Stimulated activated CD8-positive, alpha-beta memory T cell treated with anti-CD3 and anti-CD28 coated beads, Interleukin-4, amount 100 ng/mL, for 24 hours (primary cell): Measurements from ENCODE around the gene TRNP1.
A peak's percentile ranks its signal among the peaks of the same experiment; 100 is the strongest.

Experiments
- DNase-seq: peaks from one replicate; pipeline ENCODE4 v3.0.0-alpha.2; 2020; ENCODE audit warnings: low read depth

Gene TRNP1

DNA sequence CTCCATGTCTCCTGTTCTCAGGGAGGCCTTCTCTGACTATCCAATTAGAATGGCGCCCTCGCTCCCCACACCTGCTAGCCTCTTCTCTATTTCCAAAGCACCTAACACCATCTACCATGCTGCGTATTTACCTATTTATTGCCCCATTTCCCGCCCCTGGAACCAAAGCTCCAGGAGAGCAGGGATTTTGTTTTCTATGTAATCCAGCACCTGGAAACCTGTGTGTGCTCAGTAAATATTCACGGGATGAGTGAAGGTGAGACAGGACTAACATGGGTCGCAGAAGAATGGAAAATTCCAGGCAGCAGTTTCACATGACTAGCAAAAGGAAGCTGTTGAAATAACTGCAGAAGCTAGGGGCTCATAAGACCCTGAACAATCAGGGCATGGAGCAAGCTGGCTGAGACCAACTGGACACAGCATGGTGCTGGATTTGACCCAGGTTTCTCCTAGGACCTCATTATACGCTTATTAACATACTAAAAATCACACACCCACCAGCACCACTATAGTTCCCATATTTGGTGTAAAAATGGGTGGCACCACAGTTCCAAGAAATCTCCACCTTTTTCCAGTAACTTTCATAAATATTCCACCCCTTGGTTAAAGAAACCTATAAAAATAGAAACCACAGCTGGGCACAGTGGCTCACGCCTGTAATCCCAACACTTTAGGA is 34.2 kb downstream of the TRNP1 start:
- no peak for DNase-seq

DNA sequence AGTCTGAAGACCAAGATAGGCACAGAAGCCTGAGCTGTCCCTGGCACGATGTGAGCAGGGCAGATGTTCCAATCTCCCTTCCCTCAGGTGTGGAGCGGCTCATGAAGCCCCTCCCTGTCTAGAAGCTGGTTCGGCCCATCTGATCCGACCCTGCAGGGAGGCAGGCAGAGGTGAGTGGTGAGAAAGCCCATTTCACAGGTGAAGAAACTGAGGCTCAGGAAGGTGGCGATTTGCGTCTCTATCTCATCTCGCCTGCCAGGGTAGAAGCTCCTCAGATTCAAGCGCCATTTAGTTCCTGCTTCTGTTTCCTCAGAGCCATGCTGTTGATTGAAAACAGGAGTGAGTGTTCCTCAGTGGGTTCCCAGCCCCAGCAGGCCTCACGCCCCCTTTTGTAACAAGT is 36.0 kb downstream of the TRNP1 start:
- DNase-seq: no peak

DNA sequence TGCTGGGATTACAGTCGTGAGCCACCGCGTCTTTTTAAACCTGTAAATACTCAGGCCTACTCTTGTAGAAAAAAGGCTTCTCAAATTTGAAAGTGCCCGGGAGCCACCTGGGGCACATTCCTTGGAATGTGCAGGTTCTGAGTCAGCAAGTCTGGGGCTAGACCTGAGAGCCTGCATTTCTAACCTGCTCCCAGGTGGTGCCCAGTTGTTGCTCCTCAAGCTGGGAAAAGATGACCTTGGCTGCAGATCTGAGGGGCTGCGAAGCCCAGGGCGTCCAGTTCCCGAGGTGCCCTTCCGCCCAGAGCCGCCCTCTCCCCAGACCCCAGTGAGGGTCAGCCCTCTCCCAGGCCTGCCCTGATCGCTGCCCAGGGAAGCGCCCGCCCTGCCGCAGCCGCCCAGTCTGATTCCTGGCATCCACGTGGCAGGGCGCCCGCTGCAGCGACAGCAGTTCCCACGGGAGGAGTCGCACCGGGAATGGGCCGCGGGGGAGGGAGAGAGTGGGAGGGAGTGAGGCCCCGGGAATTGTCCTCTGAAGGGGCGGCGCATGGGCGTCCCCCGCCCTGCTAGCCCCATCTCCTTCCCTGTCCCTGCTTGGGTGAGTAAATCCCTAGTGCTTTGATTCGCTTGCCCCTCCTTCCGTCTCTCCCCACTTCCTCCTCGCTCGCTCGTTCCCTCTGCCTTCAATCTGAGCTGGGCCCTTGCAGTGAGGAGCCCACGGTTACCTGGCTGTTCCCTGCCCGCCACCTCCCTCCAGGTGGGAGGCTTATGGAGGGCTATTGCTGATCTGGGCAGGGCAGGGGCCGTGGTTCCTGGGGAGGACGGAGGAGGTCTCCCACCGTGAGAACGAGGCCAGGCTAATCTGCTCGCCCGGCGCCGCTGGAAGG is 38.0 kb downstream of the TRNP1 start:
- DNase-seq: no peak

DNA sequence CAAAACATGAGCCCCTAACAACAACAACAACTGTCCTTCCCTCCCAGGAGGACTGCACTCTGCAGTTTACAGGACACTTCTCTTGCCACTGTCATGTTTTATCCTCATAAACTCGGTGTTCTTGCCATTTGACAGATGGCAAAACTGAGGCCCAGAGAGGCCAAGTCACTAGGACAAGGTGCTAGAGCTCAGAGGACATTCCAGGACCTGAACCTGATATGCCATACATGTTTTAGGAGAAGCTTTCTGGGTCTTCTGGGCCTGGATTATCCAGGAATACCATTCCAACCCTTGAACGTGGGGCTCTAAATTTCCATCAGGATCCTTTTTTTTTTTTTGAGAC is 38.6 kb downstream of the TRNP1 start:
- no peak for DNase-seq

DNA sequence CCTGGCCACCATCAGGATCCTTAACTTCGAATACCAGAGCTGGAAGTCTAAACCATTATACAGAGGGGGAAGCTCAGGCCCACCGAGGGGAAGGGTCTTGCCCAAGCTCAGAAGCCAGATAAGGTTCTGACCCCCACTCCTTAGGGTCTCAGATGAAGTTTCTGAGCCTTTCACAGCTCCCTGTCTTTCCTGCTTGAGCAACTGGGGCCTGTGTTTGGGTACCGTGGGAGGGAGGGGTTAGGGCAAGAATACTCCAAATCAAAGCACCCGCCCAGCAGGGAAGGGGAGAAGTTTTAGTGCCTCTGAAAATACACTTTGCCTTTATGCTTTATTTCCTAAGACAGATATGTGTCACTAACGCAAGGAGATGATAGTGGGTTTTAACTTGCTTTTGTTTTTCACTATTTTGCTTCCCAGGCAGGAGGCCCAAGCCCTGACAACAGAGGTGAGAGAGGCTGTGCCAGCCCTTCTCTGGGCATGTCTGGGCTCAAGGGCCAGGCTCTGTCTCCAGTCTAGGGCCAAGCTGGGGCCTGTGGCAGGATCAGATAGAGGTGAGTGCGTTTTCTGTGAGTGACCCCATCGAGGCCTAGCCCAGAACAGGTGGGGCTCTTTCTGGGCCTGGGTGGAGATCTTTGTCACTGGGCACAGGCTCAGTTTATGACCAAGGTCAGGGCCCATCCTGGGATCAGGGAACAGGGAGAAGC is 39.7 kb downstream of the TRNP1 start:
- DNase-seq: no peak

DNA sequence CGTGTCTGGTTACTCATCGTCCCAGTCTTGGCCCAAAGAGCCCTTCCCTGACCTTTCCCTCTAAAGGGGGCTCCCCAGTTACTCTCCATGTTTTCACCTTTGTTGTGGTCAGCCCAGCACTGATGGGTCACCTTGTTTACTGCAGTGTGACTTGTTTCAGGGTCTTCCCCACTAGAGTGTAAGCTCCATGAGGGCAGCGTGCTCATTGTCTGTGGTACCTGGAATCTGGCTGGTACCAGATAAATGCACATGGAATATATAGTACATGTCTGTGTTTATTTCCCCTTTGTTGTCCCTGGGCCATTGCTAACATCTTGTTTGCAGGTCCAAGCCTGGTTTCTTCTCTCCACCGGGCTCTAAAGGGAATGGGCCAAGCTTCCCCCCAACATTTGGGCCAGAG is 41.9 kb downstream of the TRNP1 start:
- no peak for DNase-seq

DNA sequence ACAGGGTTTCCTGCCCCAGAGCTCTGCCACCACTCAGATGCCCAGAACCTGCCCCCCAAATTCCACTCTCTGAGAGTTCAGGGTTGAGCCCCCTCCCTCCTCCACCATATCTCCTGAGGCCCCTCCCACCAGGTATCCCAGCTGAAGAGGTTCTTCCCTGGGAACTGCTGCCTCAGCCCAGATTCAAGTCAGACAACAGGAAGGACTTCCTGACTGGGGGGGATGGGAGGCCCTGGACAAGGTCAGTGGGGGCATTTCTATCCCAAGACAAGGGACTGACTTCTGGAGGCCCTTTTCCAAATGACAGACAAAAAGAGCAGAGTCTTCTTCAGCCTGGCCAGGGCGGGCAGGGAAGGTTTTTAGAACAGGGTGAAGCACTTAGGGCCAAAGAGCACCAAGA is 43.2 kb downstream of the TRNP1 start:
- no peak for DNase-seq

DNA sequence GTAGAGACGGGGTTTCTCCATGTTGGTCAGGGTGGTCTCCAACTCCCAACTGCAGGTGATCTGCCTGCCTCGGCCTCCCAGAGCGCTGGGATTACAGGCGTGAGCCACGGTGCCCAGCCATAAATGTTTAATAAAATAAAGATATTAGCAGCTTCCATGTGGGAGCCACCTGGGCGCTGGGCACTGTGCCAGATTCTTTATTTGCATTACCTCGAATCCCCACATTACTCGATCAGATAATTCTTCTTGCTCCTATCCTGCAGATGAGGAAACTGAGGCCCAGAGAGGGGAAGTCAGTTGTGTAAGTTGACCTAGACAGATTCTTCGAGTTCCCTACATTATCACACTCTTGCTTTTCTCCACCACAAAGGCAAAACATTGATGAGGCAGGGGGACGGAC is 44.0 kb downstream of the TRNP1 start:
- no peak for DNase-seq

DNA sequence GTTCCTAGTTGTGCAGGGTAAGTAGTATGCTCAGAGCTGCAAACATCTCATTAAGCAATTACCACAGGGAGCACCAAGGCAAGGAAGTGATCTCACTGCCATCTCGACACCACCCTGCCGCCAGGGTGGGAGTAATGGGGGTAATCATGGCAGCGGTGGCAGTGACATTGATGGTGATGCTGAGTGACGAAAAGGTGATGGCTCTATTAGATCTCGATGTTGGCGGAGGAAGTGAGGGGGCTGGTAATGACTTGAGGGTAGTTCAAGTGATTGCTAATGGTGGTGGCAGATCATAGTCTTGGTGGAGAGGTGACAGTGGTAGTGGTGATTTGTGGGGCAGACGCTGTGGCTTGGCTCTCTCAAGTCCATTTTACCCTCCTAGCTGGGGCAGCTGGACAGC is 44.5 kb downstream of the TRNP1 start:
- no peak for DNase-seq

DNA sequence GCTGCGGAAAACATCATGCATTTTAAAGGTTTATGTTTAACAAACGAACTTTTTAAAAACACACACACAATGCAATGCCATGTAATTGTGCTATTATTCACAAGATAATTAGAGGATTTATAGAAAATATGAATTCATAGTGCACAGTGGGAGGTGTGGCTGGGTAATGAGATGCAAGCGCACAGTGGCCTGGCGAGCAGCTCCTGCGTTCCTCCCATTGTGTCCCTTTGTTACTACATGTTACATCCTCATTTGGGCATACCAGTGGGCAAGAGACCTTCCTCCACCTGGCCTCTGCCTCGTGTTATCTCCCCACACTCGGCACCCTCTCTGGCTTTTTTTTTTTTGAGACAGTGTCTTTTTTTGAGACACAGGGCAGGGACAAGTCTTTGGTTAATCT is 49.2 kb downstream of the TRNP1 start:
- no peak for DNase-seq

DNA sequence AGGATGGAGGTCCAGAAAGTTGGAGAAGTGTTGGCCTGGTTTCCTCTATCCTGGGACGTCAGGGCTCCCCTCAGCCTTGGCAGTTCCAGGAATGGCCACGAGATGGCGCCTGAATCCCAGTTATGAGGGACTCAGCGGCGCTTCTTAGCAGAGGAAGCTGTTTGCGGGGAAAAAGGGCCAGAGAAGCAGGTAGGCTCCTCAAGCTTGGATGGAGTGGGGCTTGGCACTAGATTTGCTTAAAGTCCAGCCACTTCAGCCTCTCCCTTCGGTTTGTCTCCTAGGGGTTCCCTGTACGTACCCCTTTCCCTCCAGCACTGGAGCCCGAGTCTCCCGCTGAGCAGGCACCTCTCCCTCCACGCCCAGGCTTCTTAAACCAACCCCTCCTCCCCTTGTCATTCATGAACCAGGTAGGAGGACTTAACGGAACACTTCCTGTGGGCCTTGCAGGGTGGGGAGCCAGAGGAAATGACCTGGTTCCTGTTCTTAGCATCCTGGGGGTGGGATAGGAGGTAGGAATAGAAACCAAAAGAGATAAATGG is 51.2 kb downstream of the TRNP1 start:
- peak; percentile 83 for DNase-seq

DNA sequence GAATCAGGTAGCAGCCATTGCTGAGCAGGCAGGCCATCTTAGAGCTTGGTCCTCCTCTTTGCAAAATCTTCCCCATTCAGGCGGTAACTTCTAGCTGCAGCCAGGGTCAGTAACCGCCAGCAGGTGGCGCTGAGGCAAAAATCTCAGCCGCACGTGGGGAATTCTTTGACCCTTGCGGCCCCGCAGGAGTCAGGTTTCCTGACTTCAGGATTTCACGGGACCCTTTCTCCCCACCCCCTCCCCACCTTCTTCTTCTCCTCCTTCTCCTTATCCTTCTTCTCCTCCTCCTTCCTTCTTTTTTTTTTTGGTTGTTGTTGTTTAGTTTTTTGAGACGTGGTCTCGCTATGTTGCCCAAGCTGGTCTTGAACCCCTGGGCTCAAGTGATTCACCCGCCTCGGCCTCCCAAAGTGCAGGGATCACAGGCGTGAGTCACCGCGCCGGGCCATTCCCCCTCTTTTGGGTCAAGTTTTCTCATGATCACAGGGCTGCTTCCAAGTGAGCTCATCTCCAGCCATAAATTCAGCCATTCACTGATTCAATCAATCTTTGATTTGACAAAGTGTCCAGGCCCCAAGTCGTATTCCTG is 52.6 kb downstream of the TRNP1 start:
- DNase-seq: peak; percentile 44

DNA sequence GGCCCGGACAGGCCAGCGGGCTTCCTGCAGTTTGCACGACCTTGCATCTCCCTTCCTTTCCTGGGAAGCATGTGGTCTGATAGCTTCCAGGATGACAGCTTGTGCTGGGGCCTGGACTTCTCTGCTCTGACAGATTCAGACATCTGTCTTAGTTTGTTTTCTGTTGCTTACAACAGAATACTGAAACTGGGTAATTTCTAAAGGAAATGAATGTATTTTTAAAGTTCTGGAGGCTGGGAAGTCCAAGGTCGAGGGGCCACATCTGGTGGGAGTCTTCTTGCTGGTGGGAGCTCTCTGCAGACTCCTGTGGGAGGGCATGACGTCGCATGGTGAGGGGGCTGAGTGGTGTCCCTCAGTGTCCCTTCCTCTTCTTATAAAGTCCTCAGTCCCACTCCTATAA is 54.4 kb downstream of the TRNP1 start:
- no peak for DNase-seq

DNA sequence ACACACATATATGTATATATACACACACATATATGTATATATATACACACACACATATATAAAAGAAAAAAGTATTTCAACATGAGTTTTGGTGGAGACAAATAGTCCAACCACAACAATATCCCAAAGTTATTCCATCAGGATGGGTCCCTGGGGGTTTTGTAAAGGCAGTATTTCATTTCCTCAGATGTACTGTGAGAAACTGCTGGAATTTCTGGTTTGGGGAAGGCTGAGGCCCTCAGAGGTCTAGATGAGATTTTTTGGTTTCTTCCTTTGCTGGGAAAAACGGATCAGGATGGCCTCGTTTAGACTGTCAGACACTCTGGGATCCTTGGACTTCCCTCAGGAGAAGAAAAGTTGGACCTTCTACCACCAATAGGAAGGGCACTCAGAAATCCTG is 55.6 kb downstream of the TRNP1 start:
- no peak for DNase-seq

DNA sequence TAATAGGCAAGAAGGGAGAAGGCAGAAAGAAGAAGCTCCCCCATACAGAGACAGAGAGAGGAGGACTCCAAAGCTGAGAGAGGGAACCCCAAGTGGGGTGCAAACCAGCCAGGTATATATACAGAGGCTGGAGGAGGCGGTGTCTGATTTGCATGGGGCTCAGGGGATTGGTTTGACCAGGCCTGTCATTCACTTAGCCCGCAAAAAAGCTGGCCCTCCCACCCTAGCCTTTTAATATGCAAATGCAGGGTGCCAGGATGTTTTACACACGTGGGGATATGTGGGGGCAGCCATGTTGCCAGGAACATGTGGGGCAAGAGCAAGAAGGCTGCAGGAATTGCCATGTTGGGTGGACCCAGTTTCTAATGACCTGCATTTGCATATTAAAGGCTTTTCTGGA is 56.1 kb downstream of the TRNP1 start:
- DNase-seq: no peak
